OCI-LY7 (cell line): ENCODE data around the gene SLC18A3. TPM values are rescaled to one million over a fixed set of nuclear protein-coding genes. Genes with fewer than 3 reads are reported as not detected.

Experiments used
- BruUV-seq: library from RNA; stranded (reverse); fragments of 400-500 nt; replicated peaks from 2 replicates; lab custom pipeline; 2021; lab: Mats Ljungman, UMichigan
- CTCF ChIA-PET: fragments of 300-600 bp; sonication (Branson Sonifier 250); formaldehyde crosslinking; loops from one replicate; lab custom pipeline; 2022; ENCODE audit warnings: antibody characterized with exemption; ENCODE audit not compliant: unreplicated experiment; lab: Charles Lee
- POLR2A ChIA-PET: fragments of 300-600 bp; sonication (Branson Sonifier 250); formaldehyde crosslinking; loops from one replicate; lab custom pipeline; 2022; ENCODE audit warnings: antibody characterized with exemption; lab: Charles Lee
- DNase-seq: peaks from one replicate; pipeline ENCODE4 v3.0.0-alpha.2; 2015; ENCODE audit warnings: low spot score
- H2AFZ ChIP-seq: fragments of 200-600 bp; sonication (generic), shearing (Covaris generic); 2 replicates; pipeline ENCODE4 v1.6.1; 2014; ENCODE audit warnings: mild to moderate bottlenecking, antibody characterized with exemption, low read length, moderate library complexity
- H3K27ac ChIP-seq: fragments of 200-600 bp; sonication (generic); 2 replicates; pipeline ENCODE4 v1.5.1; 2014; ENCODE audit warnings: mixed run types, low read depth, mild to moderate bottlenecking, moderate library complexity, low read length, inconsistent platforms; ENCODE audit not compliant: poor library complexity, severe bottlenecking
- H3K36me3 ChIP-seq: fragments of 200-600 bp; sonication (generic); 2 replicates; pipeline ENCODE4 v1.6.1; 2014; ENCODE audit warnings: mild to moderate bottlenecking, antibody characterized with exemption, low read length, moderate library complexity, mixed read lengths; ENCODE audit not compliant: insufficient read depth
- H3K4me1 ChIP-seq: fragments of 200-600 bp; sonication (generic); 2 replicates; pipeline ENCODE4 v1.5.1; 2014; ENCODE audit warnings: mild to moderate bottlenecking, low read length; ENCODE audit not compliant: insufficient read depth, poor library complexity, severe bottlenecking
- H3K4me2 ChIP-seq: fragments of 200-600 bp; sonication (generic); 2 replicates; pipeline ENCODE4 v1.6.1; 2014; ENCODE audit warnings: mild to moderate bottlenecking, low read length
- H3K4me3 ChIP-seq: fragments of 200-600 bp; sonication (generic); 2 replicates; pipeline ENCODE4 v1.5.1; 2014; ENCODE audit warnings: mild to moderate bottlenecking, low read depth, low read length; ENCODE audit not compliant: poor library complexity, severe bottlenecking
- H3K79me2 ChIP-seq: fragments of 200-600 bp; sonication (generic); 2 replicates; pipeline ENCODE4 v1.6.1; 2016; ENCODE audit warnings: low read depth, mild to moderate bottlenecking, low read length, moderate library complexity, mixed read lengths; ENCODE audit not compliant: insufficient read depth
- H3K9me2 ChIP-seq: fragments of 200-600 bp; sonication (generic); 2 replicates; pipeline ENCODE4 v1.6.1; 2016; ENCODE audit warnings: mild to moderate bottlenecking, low read length, mixed read lengths; ENCODE audit not compliant: insufficient read depth
- H3K9me3 ChIP-seq: fragments of 200-600 bp; sonication (generic); 2 replicates; pipeline ENCODE4 v1.6.1; 2014; ENCODE audit warnings: mild to moderate bottlenecking, mixed run types, low read length, mixed read lengths
- H4K20me1 ChIP-seq: fragments of 200-600 bp; sonication (generic); 2 replicates; pipeline ENCODE4 v1.6.1; 2014; ENCODE audit warnings: mild to moderate bottlenecking, antibody characterized with exemption, low read length, moderate library complexity, mixed read lengths; ENCODE audit not compliant: insufficient read depth
- CTCF ChIP-seq: fragments of 200-600 bp; sonication (generic); conservative IDR thresholded peaks from 2 replicates; pipeline ENCODE4 v1.5.1; 2014; ENCODE audit warnings: mild to moderate bottlenecking, antibody characterized with exemption, low read length, moderate library complexity, mixed read lengths
- EZH2phosphoT487 ChIP-seq: fragments of 200-600 bp; sonication (generic); IDR thresholded peaks from 2 replicates; pipeline ENCODE4 v1.6.1; 2018; ENCODE audit warnings: low read depth, borderline replicate concordance, mild to moderate bottlenecking, mixed run types, antibody characterized with exemption, low read length, moderate library complexity, mixed read lengths
- intact Hi-C: fragments of 100-400 bp; cut with micrococcal nuclease; formaldehyde crosslinking; loops from one replicate; pipeline ENCODE4 v1.10.0; 2022; ENCODE audit not compliant: unreplicated experiment
- total RNA-seq, 2 experiments: library from RNA; depleted of rRNA in 1 of 2; stranded (reverse); fragments of >200 nt in 1 of 2; shearing (Covaris generic) in 1 of 2; gene quantifications; 2 replicates each; pipeline ENCODE4 v1.2.3, GENCODE V29; 2014 to 2022

The SLC18A3 gene
- total RNA-seq, 2 experiments from 2014 or later = not detected

GRCh38 chr10:49622426-49623425, 12.6 kb downstream of the SLC18A3 start:
- H3K27ac ChIP-seq = no peak overlapping the region
- H3K9me2 ChIP-seq = no peaks in the 10 kb centered on the region
- CTCF ChIA-PET = no interaction called here
- BruUV-seq = no TSS peak
- no peaks in the 10 kb centered on the region for H3K36me3 ChIP-seq
- no peaks in the 10 kb centered on the region for H3K79me2 ChIP-seq
- H3K4me3 ChIP-seq = no peak overlapping the region
- H3K9me3 ChIP-seq = no peaks in the 10 kb centered on the region
- TF ChIP-seq EZH2phosphoT487 = no peak
- no peaks in the 10 kb centered on the region for H3K4me1 ChIP-seq
- no peak overlapping the region for H3K4me2 ChIP-seq
- DNase-seq = no peak
- intact Hi-C loops = no loop called here
- no peaks in the 10 kb centered on the region for H4K20me1 ChIP-seq
- no peak overlapping the region for H2AFZ ChIP-seq
- POLR2A ChIA-PET = no interaction called here

DNA sequence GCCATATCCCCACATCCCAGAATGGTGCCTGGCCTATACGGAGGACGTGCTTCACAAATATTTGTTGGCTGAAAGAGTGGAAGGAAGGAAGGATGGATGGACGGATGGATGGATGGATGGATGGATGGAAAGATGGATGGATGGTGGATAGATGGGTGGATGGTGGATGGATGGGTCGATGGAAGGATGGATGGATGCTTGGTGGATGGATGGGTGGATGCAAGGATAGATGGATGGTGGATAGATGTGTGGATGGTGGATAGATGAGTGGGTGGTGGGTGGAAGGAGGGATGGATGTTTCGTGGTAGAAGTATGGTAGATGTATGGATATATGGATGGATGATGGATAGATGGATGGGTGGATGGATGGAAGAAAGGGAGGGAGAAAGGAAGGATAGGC, 14.5 kb downstream of the SLC18A3 start:
- DNase-seq = no peak
- Histone ChIP-seq H3K4me1 (no peaks in the 10 kb centered on the region), H3K4me2 (no peak overlapping the region), H2AFZ (no peak overlapping the region), H3K9me2 (no peaks in the 10 kb centered on the region), H3K79me2 (no peaks in the 10 kb centered on the region), H4K20me1 (no peaks in the 10 kb centered on the region), H3K4me3 (no peak overlapping the region), H3K27ac (no peak overlapping the region), H3K9me3 (no peaks in the 10 kb centered on the region), H3K36me3 (no peaks in the 10 kb centered on the region)
- CTCF ChIA-PET = no interaction called here
- intact Hi-C loops = no loop called here
- TF ChIP-seq CTCF = no peak
- no peak for TF ChIP-seq EZH2phosphoT487
- no TSS peak for BruUV-seq
- POLR2A ChIA-PET = no interaction called here

DNA sequence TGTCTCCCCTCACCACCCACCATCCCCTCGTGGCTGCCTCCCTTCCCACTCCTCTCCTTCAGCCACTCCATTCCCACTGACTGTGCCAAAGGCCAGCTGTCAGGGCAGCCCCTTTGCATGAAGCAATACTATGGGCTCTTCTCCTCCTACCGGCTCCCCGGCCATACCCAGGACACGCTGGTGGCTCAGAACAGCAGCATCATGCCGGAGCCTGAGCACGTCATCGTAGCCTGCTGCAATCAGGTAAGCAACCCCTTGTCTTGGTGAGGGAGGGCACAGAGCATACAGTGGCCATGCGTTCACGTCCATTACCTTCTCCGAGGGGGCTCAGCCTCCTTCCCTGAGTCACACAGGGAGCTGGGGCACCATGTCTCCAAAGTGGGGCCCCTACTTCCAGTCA, 15.3 kb downstream of the SLC18A3 start:
- TF ChIP-seq CTCF (no peak), EZH2phosphoT487 (no peak)

More for the DNA sequence above, 15.3 kb downstream of the SLC18A3 start:
- DNase-seq = no peak
- Histone ChIP-seq H3K9me3 (no peaks in the 10 kb centered on the region), H3K4me2 (no peak overlapping the region), H3K4me1 (no peaks in the 10 kb centered on the region), H3K4me3 (no peak overlapping the region), H4K20me1 (no peaks in the 10 kb centered on the region), H3K9me2 (no peaks in the 10 kb centered on the region), H3K36me3 (no peaks in the 10 kb centered on the region), H3K27ac (no peak overlapping the region), H3K79me2 (no peaks in the 10 kb centered on the region), H2AFZ (no peak overlapping the region)
- intact Hi-C loops = no loop called here
- ChIA-PET POLR2A (no interaction called here), CTCF (no interaction called here)
- BruUV-seq = no TSS peak
